HepG2 (cell line): ENCODE measurements around the gene THRA.

Source experiments
- BORCS8-MEF2B ChIP-seq: sonication (generic); formaldehyde crosslinking; IDR thresholded peaks from 2 replicates; pipeline ENCODE4 v1.8.0; 2022; ENCODE audit warnings: mild to moderate bottlenecking, missing genetic modification reagents
- CEBPB ChIP-seq: IDR thresholded peaks from 2 replicates; pipeline ENCODE4 v1.6.1; 2011; ENCODE audit warnings: low read depth, low read length, improper control_type of control experiment, borderline replicate concordance
- POLR2AphosphoS5 ChIP-seq: IDR thresholded peaks from 2 replicates; pipeline ENCODE4 v1.6.1; 2012; ENCODE audit warnings: low read depth, low read length
- YY1 ChIP-seq: IDR thresholded peaks from 2 replicates; pipeline ENCODE4 v1.6.1; 2011; ENCODE audit warnings: low read length, low read depth, moderate library complexity, mild to moderate bottlenecking; ENCODE audit not compliant: insufficient read depth, insufficient replicate concordance
- ZBTB1 ChIP-seq: sonication (generic); formaldehyde crosslinking; IDR thresholded peaks from 2 replicates; pipeline ENCODE4 v1.4.0; 2020; ENCODE audit warnings: missing genetic modification reagents, borderline replicate concordance
- ZFP1 ChIP-seq: IDR thresholded peaks from 2 replicates; pipeline ENCODE4 v1.6.1; 2016
- ZNF331 ChIP-seq: sonication (generic); formaldehyde crosslinking; IDR thresholded peaks from 2 replicates; pipeline ENCODE4 v1.4.0; 2020; ENCODE audit warnings: missing genetic modification reagents
- TF ChIP-seq, protein P1 (sequence below): sonication (generic); formaldehyde crosslinking; IDR thresholded peaks from 2 replicates; pipeline ENCODE4 v1.4.0; 2020; ENCODE audit warnings: missing genetic modification reagents
- TF ChIP-seq, protein P2 (sequence below): sonication (generic); formaldehyde crosslinking; IDR thresholded peaks from 2 replicates; pipeline ENCODE4 v1.8.1; 2023; ENCODE audit warnings: missing genetic modification reagents, mild to moderate bottlenecking, borderline replicate concordance
- TF ChIP-seq, protein P3 (sequence below): IDR thresholded peaks from 2 replicates; pipeline ENCODE4 v1.6.1; 2012; ENCODE audit warnings: low read depth, low read length, improper control_type of control experiment
- TF ChIP-seq, protein P4 (sequence below): sonication (generic); formaldehyde crosslinking; IDR thresholded peaks from 2 replicates; pipeline ENCODE4 v1.5.0; 2020; ENCODE audit warnings: missing genetic modification reagents

DNA sequence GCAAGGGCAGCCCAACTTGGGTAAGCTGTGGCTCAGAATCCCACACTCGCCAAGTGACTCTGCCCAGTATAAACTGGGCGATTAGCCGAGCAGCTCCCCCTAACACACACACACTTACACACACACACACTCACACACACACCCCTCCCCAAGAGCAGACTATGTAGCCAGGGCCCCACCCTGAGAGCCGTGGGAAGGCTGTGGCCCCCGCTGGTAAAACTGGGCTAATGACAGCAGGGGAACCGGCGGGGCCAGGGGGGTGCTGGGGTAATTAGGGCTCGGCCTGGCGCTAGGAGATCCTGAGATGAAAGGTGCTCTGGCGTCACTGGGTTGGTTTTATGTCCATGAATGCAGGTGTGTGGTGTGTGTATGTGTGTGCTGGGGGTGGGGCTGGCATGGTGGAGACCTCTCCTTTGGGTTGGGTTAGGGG, 1.1 kb upstream of the THRA start:
- no peak for TF ChIP-seq BORCS8-MEF2B (CRISPR knock-in tag)
- TF ChIP-seq, protein P1, sequence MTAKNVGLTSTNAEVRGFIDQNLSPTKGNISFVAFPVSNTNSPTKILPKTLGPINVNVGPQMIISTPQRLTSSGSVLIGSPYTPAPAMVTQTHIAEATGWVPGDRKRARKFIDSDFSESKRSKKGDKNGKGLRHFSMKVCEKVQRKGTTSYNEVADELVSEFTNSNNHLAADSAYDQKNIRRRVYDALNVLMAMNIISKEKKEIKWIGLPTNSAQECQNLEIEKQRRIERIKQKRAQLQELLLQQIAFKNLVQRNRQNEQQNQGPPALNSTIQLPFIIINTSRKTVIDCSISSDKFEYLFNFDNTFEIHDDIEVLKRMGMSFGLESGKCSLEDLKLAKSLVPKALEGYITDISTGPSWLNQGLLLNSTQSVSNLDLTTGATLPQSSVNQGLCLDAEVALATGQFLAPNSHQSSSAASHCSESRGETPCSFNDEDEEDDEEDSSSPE (CRISPR knock-in tag) = no peak
- no peak for TF ChIP-seq POLR2AphosphoS5
- no peak for TF ChIP-seq CEBPB
- TF ChIP-seq ZNF331 (CRISPR knock-in tag) = no peak
- no peak for TF ChIP-seq ZBTB1 (CRISPR knock-in tag)
- TF ChIP-seq ZFP1 (CRISPR knock-in tag) = no peak
- no peak for TF ChIP-seq YY1
- TF ChIP-seq, protein P2, sequence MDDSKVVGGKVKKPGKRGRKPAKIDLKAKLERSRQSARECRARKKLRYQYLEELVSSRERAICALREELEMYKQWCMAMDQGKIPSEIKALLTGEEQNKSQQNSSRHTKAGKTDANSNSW (CRISPR knock-in tag) = no peak
- TF ChIP-seq, protein P3, sequence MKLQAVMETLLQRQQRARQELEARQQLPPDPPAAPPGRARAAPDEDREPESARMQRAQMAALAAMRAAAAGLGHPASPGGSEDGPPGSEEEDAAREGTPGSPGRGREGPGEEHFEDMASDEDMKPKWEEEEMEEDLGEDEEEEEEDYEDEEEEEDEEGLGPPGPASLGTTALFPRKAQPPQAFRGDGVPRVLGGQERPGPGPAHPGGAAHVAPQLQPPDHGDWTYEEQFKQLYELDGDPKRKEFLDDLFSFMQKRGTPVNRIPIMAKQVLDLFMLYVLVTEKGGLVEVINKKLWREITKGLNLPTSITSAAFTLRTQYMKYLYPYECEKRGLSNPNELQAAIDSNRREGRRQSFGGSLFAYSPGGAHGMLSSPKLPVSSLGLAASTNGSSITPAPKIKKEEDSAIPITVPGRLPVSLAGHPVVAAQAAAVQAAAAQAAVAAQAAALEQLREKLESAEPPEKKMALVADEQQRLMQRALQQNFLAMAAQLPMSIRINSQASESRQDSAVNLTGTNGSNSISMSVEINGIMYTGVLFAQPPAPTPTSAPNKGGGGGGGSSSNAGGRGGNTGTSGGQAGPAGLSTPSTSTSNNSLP = no peak
- TF ChIP-seq, protein P4, sequence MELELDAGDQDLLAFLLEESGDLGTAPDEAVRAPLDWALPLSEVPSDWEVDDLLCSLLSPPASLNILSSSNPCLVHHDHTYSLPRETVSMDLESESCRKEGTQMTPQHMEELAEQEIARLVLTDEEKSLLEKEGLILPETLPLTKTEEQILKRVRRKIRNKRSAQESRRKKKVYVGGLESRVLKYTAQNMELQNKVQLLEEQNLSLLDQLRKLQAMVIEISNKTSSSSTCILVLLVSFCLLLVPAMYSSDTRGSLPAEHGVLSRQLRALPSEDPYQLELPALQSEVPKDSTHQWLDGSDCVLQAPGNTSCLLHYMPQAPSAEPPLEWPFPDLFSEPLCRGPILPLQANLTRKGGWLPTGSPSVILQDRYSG (CRISPR knock-in tag) = no peak
